CD4-positive, alpha-beta T cell (primary cell): ENCODE results near the gene AHRR. TPM values are rescaled to one million over a fixed set of nuclear protein-coding genes. Genes with fewer than 3 reads are reported as not detected.

ENCODE experiments used
- ATAC-seq: fragments of 200-7000 bp; cut with Tn5 transposase; one replicate; pipeline ENCODE4 v1.10.0; 2022; ENCODE audit warnings: mild to moderate bottlenecking; ENCODE audit not compliant: poor library complexity
- CTCF ChIA-PET: fragments of 350-600 bp; sonication (Branson Sonifier 250); formaldehyde crosslinking; loops from one replicate; lab custom pipeline; 2021; ENCODE audit warnings: antibody characterized with exemption, inconsistent platforms; lab: Charles Lee
- POLR2A ChIA-PET: fragments of 350-600 bp; sonication (Branson Sonifier 250); formaldehyde crosslinking; loops from one replicate; lab custom pipeline; 2021; ENCODE audit warnings: antibody characterized with exemption, inconsistent platforms; lab: Charles Lee
- DNase-seq, 14 experiments: peaks; one replicate each; pipeline ENCODE4 v3.0.0-alpha.2; 2013 to 2020; ENCODE audit warnings: mixed read lengths in 2 of 14
- H3K27ac ChIP-seq, 2 donors: one replicate each; pipeline versions ENCODE4 v1.5.1 to v1.7.0; 2013; ENCODE audit warnings: low read length in 2 of 2, low read depth in 1 of 2, mild to moderate bottlenecking in 1 of 2
- H3K27me3 ChIP-seq, 2 experiments: 1 replicate in 1 of 2; 2 replicates in 1 of 2; pipeline versions ENCODE4 v1.6.1 to v1.7.0; 2013; ENCODE audit warnings: low read length in 2 of 2, control low read depth in 1 of 2, mild to moderate bottlenecking in 1 of 2, moderate library complexity in 1 of 2; ENCODE audit not compliant: insufficient read depth in 2 of 2, control insufficient read depth in 1 of 2
- H3K36me3 ChIP-seq: one replicate; pipeline ENCODE4 v1.6.1; 2013; ENCODE audit warnings: low read length, control low read depth; ENCODE audit not compliant: insufficient read depth
- H3K4me1 ChIP-seq: one replicate; pipeline ENCODE4 v1.6.1; 2013; ENCODE audit warnings: low read length, control low read depth; ENCODE audit not compliant: insufficient read depth
- H3K4me3 ChIP-seq: one replicate; pipeline ENCODE4 v1.5.1; 2013; ENCODE audit warnings: mild to moderate bottlenecking, low read length, moderate library complexity
- H3K9me3 ChIP-seq, 2 experiments: 1 replicate in 1 of 2; 2 replicates in 1 of 2; pipeline versions ENCODE4 v1.6.1 to v1.7.0; 2013; ENCODE audit warnings: low read length in 2 of 2, mild to moderate bottlenecking in 2 of 2, control low read depth in 1 of 2, moderate library complexity in 1 of 2; ENCODE audit not compliant: control insufficient read depth in 1 of 2, insufficient read depth in 1 of 2
- H3K27ac Mint-ChIP-seq: one replicate; pipeline ENCODE4 v1.8.0; 2020; ENCODE audit warnings: mixed read lengths
- H3K27me3 Mint-ChIP-seq: one replicate; pipeline ENCODE4 v1.8.0; 2021; ENCODE audit warnings: mixed read lengths
- H3K36me3 Mint-ChIP-seq: one replicate; pipeline ENCODE4 v1.8.0; 2021; ENCODE audit warnings: low read depth, mixed read lengths
- H3K4me1 Mint-ChIP-seq: one replicate; pipeline ENCODE4 v1.8.0; 2021; ENCODE audit warnings: low read depth, mixed read lengths
- H3K4me3 Mint-ChIP-seq: one replicate; pipeline ENCODE4 v1.8.0; 2020; ENCODE audit warnings: mild to moderate bottlenecking, mixed read lengths
- H3K9me3 Mint-ChIP-seq: one replicate; pipeline ENCODE4 v1.8.0; 2020; ENCODE audit warnings: mixed read lengths
- CTCF ChIP-seq: fragments of 200-600 bp; IDR thresholded peaks from one replicate; pipeline ENCODE4 v1.8.0; 2022; ENCODE audit warnings: antibody characterized with exemption, mild to moderate bottlenecking
- intact Hi-C, 2 experiments: fragments of 100-400 bp; cut with DNase I in 1 of 2; cut with micrococcal nuclease in 1 of 2; formaldehyde crosslinking; loops; one replicate each; pipeline versions ENCODE4 v1.15.1 to v1.9.0; 2023 to 2025; cut with DNase I, micrococcal nuclease
- total RNA-seq, 174 experiments: library from RNA in 2 of 174; stranded (reverse) in 2 of 174; gene quantifications; one replicate each; pipeline ENCODE4 v1.2.3 and lab custom pipeline; 2021 to 2026

The AHRR gene
- total RNA-seq, 2 experiments from 2014 or later: 0.45 to 0.63 TPM

- Histone ChIP-seq H3K36me3 (no peaks in the 10 kb centered on the region), H3K4me3 (no peak overlapping the region), H3K4me1 (peaks cover 9% of the 10 kb centered on the region), H3K27ac (no peak overlapping the region), H3K9me3 (peaks cover 0 to 8% of the 10 kb centered on the region in 2 experiments), H3K27me3 (peaks cover 11 to 16% of the 10 kb centered on the region in 2 experiments)
- ATAC-seq: no peak
- no peak overlapping the region for H3K4me3 Mint-ChIP-seq
- POLR2A ChIA-PET: no interaction called here
- no peak overlapping the region for H3K27ac Mint-ChIP-seq
- peaks cover 11% of the 10 kb centered on the region for H3K27me3 Mint-ChIP-seq
- CTCF ChIA-PET: no interaction called here
- TF ChIP-seq CTCF: no peak
- H3K4me1 Mint-ChIP-seq: peaks cover 8% of the 10 kb centered on the region
- H3K9me3 Mint-ChIP-seq: peaks cover 4% of the 10 kb centered on the region
- intact Hi-C loops: no loop called here
- peak in 1 of 14 experiments; percentile 27 for DNase-seq
- H3K36me3 Mint-ChIP-seq: no peaks in the 10 kb centered on the region
Observed at GRCh38 chr5:377326-377981, 55.9 kb downstream of the AHRR start.

- peaks cover 11% of the 10 kb centered on the region for H3K27me3 Mint-ChIP-seq
- no peaks in the 10 kb centered on the region for H3K36me3 Mint-ChIP-seq
- ATAC-seq (no peak), DNase-seq (peak in 2 of 14 experiments; percentile 15 to 34)
- H3K27ac ChIP-seq: no peak overlapping the region
- CTCF ChIA-PET: no interaction called here
- H3K4me1 ChIP-seq: peaks cover 4% of the 10 kb centered on the region
- TF ChIP-seq CTCF: no peak
- no peaks in the 10 kb centered on the region for H3K36me3 ChIP-seq
- POLR2A ChIA-PET: no interaction called here
- peaks cover 4% of the 10 kb centered on the region for H3K9me3 Mint-ChIP-seq
- intact Hi-C loops: no loop called here
- H3K4me1 Mint-ChIP-seq: peaks cover 8% of the 10 kb centered on the region
- H3K27ac Mint-ChIP-seq: no peak overlapping the region
- peaks cover 9 to 15% of the 10 kb centered on the region in 2 experiments for H3K27me3 ChIP-seq
- peaks cover 0 to 3% of the 10 kb centered on the region in 2 experiments for H3K9me3 ChIP-seq
- no peak overlapping the region for H3K4me3 ChIP-seq
- no peak overlapping the region for H3K4me3 Mint-ChIP-seq
Observed at GRCh38 chr5:378301-378891, 56.9 kb downstream of the AHRR start.

GRCh38 chr5:378976-379742 lies 57.6 kb downstream of the AHRR start:
- H3K27ac Mint-ChIP-seq: no peak overlapping the region
- H3K9me3 Mint-ChIP-seq: peaks cover 4% of the 10 kb centered on the region
- no peak for ATAC-seq
- TF ChIP-seq CTCF: no peak
- intact Hi-C loops: no loop called here
- H3K4me3 Mint-ChIP-seq: no peak overlapping the region
- POLR2A ChIA-PET: no interaction called here
- H3K9me3 ChIP-seq: peaks cover 0 to 3% of the 10 kb centered on the region in 2 experiments
- H3K27ac ChIP-seq: no peak overlapping the region
- H3K4me1 ChIP-seq: peaks cover 2% of the 10 kb centered on the region
- H3K27me3 Mint-ChIP-seq: peaks cover 11% of the 10 kb centered on the region
- peak in 2 of 14 experiments; percentile 14 to 36 for DNase-seq
- H3K36me3 ChIP-seq: no peaks in the 10 kb centered on the region
- H3K4me1 Mint-ChIP-seq: peaks cover 8% of the 10 kb centered on the region
- H3K4me3 ChIP-seq: no peak overlapping the region
- H3K27me3 ChIP-seq: peaks cover 9 to 11% of the 10 kb centered on the region in 2 experiments
- H3K36me3 Mint-ChIP-seq: no peaks in the 10 kb centered on the region
- CTCF ChIA-PET: no interaction called here
